ENCODE measurements around the gene ARHGDIG.

GRCh38 chr16:261031-261691, 19.2 kb upstream of the ARHGDIG start:
- TF ChIP-seq CTCF (IDR thresholded peaks at IDR 0.05; ENCODE audit: insufficient read depth, low read length) (no peak), REST (IDR thresholded peaks at IDR 0.05; ENCODE audit: insufficient replicate concordance, low read depth) (no peak)

Measured in HL-60 (cell line).